Measurements from ENCODE around the gene CCNJL. TPM values are rescaled to one million over a fixed set of nuclear protein-coding genes. Genes with fewer than 3 reads are reported as not detected.

Gene CCNJL
- total and polyA plus RNA-seq, 2 of the 8 experiments (the other 6 are each of a cell fraction or from before 2014, with no cell fraction given): 34.6 to 44.7 TPM

- Histone ChIP-seq H4K8ac (ENCODE audit: extremely low read depth, insufficient read depth, low read length) (no peak overlapping the region), H3K9ac (replicated peaks in 1 of 4; ENCODE audit: extremely low read depth in 1 of 4, low read depth in 3 of 4, low read length in 3 of 4) (no peak overlapping the region), H3K14ac (ENCODE audit: insufficient read length) (no peak overlapping the region), H2BK15ac (ENCODE audit: low read length) (no peak overlapping the region), H3K18ac (ENCODE audit: extremely low read depth, low read length) (no peak overlapping the region), H2AK5ac (ENCODE audit: low read depth, low read length) (no peak overlapping the region), H3K4me3 (ENCODE audit: extremely low read depth in 1 of 4, insufficient read depth in 2 of 4, low read depth in 3 of 4, low read length in 4 of 4) (no peak overlapping the region), H2BK120ac (replicated peaks; ENCODE audit: low read depth, low read length) (no peak overlapping the region), H3K36me3 (ENCODE audit: control insufficient read depth in 2 of 4, insufficient read depth in 4 of 4, low read length in 3 of 4) (no peaks in the 10 kb centered on the region; a peak in 1 of 8 replicates), H3K9me3 (ENCODE audit: insufficient read depth in 2 of 2, low read depth in 1 of 2, low read length in 1 of 2) (no peaks in the 10 kb centered on the region), H2AFZ (ENCODE audit: low read length) (no peak overlapping the region), H4K20me1 (replicated peaks in 1 of 2; ENCODE audit: control insufficient read depth in 1 of 2, insufficient read depth in 2 of 2, low read length in 2 of 2) (peaks cover 0 to 7% of the 10 kb centered on the region in 2 experiments), H4K5ac (ENCODE audit: insufficient read length, low read depth, low read length) (no peak overlapping the region), H3K79me1 (ENCODE audit: low read depth, low read length) (peaks cover 16% of the 10 kb centered on the region; the same call in 1 of the 2 replicates), H4K91ac (replicated peaks; ENCODE audit: insufficient read length, low read length) (no peak overlapping the region), H3K4me1 (replicated peaks in 1 of 4; ENCODE audit: control insufficient read depth in 3 of 4, insufficient read depth in 4 of 4, low read length in 3 of 4) (peaks cover 21 to 47% (median 32%) of the 10 kb centered on the region in 4 experiments), H3K4me2 (ENCODE audit: insufficient read depth in 1 of 2, low read depth in 2 of 2, low read length in 2 of 2) (no peak overlapping the region), H2BK5ac (ENCODE audit: low read depth, low read length) (no peak overlapping the region), H3K23ac (ENCODE audit: insufficient read length) (no peak overlapping the region), H3K4ac (replicated peaks; ENCODE audit: insufficient read length, low read depth, low read length) (no peak overlapping the region), H2BK12ac (ENCODE audit: low read depth, low read length) (no peak overlapping the region), H3K27ac (ENCODE audit: low read depth, low read length) (no peak overlapping the region), H2BK20ac (ENCODE audit: low read length) (no peak overlapping the region), H3K56ac (replicated peaks; ENCODE audit: insufficient read length, low read depth, low read length) (no peak overlapping the region), H3K27me3 (replicated peaks in 1 of 4; ENCODE audit: control insufficient read depth in 3 of 4, extremely low read depth in 1 of 4, insufficient read depth in 3 of 4, low read length in 3 of 4) (no peaks in the 10 kb centered on the region), H3K79me2 (ENCODE audit: control insufficient read depth in 1 of 2, insufficient read depth in 2 of 2, low read length in 2 of 2) (peaks cover 5 to 74% of the 10 kb centered on the region in 2 experiments), H3K23me2 (ENCODE audit: low read depth, low read length) (no peaks in the 10 kb centered on the region)
- TF ChIP-seq POU5F1 (IDR thresholded peaks at IDR 0.05; ENCODE audit: low read depth, low read length): no peak
- no peak for TF ChIP-seq TCF12 (IDR thresholded peaks at IDR 0.05; ENCODE audit: low read depth, low read length)
- no peak for TF ChIP-seq TEAD4 (IDR thresholded peaks at IDR 0.05; ENCODE audit: low read depth, low read length)
- TF ChIP-seq YY1 (IDR thresholded peaks at IDR 0.05; ENCODE audit: low read depth, low read length): no peak
- no peak for TF ChIP-seq USF2 (IDR thresholded peaks at IDR 0.05; ENCODE audit: low read length)
- TF ChIP-seq SP4 (IDR thresholded peaks at IDR 0.05; ENCODE audit: low read length): no peak
- ChIA-PET POLR2A (ENCODE audit: partially characterized antibody) (interaction anchor here (0.7 to 1.4 kb wide), 4 partner anchors 9 to 22 kb away, joined by 3 to 4 read pairs (median 3); partner anchors contain the start of gene CCNJL), CTCF (ENCODE audit: partially characterized antibody) (interaction anchor here (0.6 to 3.0 kb wide), 9 partner anchors 14 to 93 kb away, joined by 3 to 8 read pairs (median 4); partner anchors contain the start of gene CCNJL)
- no peak for DNase-seq (ENCODE audit: low read depth in 1 of 2, low spot score in 2 of 2)
- no peak for FAIRE-seq
- WGBS, 2 experiments (ENCODE audit: extremely low coverage in 1 of 2, insufficient coverage in 1 of 2, insufficient read length in 1 of 2, insufficient replicate concordance in 2 of 2, low coverage in 1 of 2, low lambda C conversion rate in 2 of 2, missing lambda C conversion rate in 1 of 2): 84% methylated on average over 3 of the region's 3 CpGs; no CpG with 5 or more reads in 1 of the 2 experiments
Observed at GRCh38 chr5:160290751-160291150, 21.6 kb downstream of the CCNJL start.

Data from H1 (cell line).